Bronchial epithelial cell (primary cell): ENCODE data around the gene ADAMTS7. TPM values are rescaled to one million over a fixed set of nuclear protein-coding genes. Genes with fewer than 3 reads are reported as not detected.
"Not testable (repeated sequence)": the region's sequence is repeated elsewhere in the genome, so short reads cannot be mapped to it uniquely, and the experiment has no call there.

Experiments used
- DNase-seq: peaks from one replicate; pipeline ENCODE4 v3.0.0-alpha.2; 2010; ENCODE audit warnings: low read depth
- FAIRE-seq: peaks from 2 replicates; lab custom pipeline; 2011; peaks lifted over from hg19 to GRCh38; lab: Jason Lieb, UNC
- H3K27me3 ChIP-seq: 2 replicates; pipeline ENCODE4 v1.5.1; 2011; ENCODE audit warnings: low read length; ENCODE audit not compliant: control insufficient read depth, insufficient read depth
- H3K36me3 ChIP-seq: 2 replicates; pipeline ENCODE4 v1.5.1; 2011; ENCODE audit warnings: low read length; ENCODE audit not compliant: control insufficient read depth, insufficient read depth
- H3K4me3 ChIP-seq: 2 replicates; pipeline ENCODE4 v1.5.1; 2011; ENCODE audit warnings: mild to moderate bottlenecking, low read depth, low read length, control low read depth
- total RNA-seq: library from RNA; depleted of rRNA; stranded (reverse); fragments of >200 nt; gene quantifications from 2 replicates; pipeline ENCODE4 v1.2.1, GENCODE V29; 2014
- TF ChIP-seq, protein P1 (sequence below): IDR thresholded peaks from 2 replicates; pipeline ENCODE4 v1.5.1; 2011; ENCODE audit warnings: mild to moderate bottlenecking, moderate library complexity, low read length, control low read depth, inconsistent platforms; ENCODE audit not compliant: insufficient read depth, severe bottlenecking

ADAMTS7 gene
- total RNA-seq, 1 donor from 2014 or later, result 0.53 TPM

DNA sequence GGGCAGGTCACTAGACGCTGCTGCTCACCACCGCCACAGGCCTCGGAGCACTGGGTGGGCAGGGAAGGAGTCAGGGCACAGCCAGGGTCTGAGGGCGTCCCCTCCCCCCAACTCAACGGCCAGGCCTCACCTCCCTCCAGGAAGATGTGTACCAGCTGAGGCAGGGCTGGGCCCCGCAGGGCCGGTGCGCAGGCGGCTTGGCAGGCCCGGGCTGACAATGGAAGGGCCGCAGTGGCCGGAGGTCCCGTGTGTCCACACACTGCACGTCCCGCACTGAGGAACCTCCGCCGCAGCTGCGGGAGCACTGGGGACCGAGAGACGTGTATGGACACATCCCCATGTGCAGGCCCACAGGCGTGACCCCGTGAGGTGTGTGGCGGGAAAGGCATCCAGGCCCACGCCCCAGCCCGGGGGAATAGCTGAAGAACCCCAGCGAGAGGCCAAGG lies 47.4 kb downstream of the ADAMTS7 start:
- TF ChIP-seq, protein P1, sequence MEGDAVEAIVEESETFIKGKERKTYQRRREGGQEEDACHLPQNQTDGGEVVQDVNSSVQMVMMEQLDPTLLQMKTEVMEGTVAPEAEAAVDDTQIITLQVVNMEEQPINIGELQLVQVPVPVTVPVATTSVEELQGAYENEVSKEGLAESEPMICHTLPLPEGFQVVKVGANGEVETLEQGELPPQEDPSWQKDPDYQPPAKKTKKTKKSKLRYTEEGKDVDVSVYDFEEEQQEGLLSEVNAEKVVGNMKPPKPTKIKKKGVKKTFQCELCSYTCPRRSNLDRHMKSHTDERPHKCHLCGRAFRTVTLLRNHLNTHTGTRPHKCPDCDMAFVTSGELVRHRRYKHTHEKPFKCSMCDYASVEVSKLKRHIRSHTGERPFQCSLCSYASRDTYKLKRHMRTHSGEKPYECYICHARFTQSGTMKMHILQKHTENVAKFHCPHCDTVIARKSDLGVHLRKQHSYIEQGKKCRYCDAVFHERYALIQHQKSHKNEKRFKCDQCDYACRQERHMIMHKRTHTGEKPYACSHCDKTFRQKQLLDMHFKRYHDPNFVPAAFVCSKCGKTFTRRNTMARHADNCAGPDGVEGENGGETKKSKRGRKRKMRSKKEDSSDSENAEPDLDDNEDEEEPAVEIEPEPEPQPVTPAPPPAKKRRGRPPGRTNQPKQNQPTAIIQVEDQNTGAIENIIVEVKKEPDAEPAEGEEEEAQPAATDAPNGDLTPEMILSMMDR, result no peak
- H3K27me3 ChIP-seq, result no peaks in the 10 kb centered on the region
- DNase-seq (no peak), FAIRE-seq (no peak)
- no peaks in the 10 kb centered on the region for H3K36me3 ChIP-seq
- no peak overlapping the region for H3K4me3 ChIP-seq

DNA sequence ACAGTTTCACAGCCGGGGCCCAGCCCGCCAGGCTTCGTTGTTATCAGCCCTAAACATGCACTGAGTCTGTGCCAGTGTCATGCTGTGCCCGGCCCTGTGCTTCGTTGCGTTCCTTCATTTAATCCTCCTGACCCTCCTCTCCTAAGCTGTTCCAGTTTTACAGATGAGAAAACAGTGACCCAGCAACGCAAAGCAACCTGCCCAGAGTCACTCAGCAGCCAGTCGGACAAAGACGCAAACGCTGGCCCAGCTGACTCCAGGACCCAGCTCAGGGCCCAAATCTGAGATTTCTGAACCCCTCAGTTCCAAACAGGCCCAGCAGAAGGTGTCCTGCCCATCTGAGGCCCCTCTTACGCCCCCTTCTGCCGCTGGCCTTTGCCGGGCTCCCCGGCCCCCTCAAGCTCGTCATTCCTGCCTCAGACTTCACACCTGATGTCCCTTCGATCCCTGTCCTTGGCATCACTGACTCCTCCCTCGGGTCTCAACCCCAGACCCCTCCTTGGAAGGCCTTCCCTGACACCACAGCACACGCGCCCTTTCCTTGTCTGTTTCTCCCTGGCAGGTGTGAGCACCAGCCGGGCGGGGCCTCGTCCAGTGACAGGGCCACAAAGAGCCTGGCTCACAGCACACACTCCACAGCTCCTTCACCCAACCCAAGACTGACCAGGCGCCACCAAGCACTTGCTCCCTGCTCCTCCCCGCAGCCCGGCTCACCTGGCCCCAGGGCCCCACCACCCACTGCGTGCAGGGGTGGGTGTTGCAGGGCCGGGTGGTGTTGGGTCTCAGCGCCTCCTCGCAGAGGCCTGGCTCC lies 48.1 kb downstream of the ADAMTS7 start:
- Histone ChIP-seq H3K36me3 (no peaks in the 10 kb centered on the region), H3K4me3 (no peak overlapping the region), H3K27me3 (no peaks in the 10 kb centered on the region)
- FAIRE-seq (no peak), DNase-seq (no peak)
- TF ChIP-seq, protein P1, result no peak

DNA sequence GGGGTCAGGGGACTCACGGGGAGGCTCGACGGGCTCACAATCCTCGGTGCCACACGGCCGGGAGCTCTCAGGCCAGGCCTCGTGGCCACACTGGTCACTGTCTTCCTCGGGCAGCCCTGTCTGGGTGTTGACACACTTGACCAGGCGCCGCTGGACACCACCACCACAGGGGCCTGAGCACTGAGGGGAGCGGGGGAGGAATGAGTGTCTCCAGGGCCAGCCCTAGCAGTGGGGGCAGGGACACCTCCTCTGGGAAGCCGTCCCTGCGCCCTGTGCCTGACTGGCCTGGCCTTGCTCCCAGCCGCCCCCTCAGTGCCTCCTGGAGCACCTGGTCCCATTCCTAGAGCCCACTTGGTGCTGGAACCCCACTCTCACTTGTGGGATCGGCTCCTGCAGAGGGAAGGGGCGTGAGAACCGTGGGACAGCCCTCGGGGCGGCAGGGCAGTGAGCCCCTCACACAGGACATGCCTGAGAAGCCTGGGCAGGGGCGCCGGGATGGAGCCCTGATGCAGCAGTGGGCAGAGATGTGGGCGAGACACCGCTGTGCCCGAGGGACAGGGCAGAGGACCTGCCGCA lies 48.8 kb downstream of the ADAMTS7 start:
- H3K4me3 ChIP-seq, H3K27me3 ChIP-seq, FAIRE-seq, DNase-seq, H3K36me3 ChIP-seq: not testable (repeated sequence)

DNA sequence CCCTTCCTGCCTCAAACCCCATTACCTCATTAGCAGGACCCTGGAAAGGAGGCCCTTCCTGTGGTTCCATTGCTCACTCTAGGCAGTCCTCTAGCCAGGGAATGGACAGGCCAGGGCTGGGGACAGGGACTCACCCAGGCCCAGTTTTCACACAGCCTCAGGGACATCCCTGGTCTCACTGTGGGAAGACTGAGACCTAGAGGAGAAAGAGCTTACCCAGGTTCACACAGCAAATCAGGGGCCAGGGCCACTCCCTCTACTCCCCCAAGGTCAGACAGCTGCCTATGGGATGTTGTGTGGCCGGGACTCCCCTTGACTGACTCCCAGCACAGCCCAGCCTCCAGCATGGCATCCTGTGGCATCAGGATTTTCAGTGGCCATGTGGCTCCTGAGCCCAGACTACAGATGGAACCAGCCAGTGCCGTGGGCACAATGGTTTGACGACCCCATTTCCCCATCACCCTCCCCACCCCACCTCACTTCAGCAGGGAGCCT lies 49.3 kb downstream of the ADAMTS7 start:
- TF ChIP-seq, protein P1, result no peak
- H3K4me3 ChIP-seq, result no peak overlapping the region
- FAIRE-seq (peak; percentile 62), DNase-seq (no peak)
- no peaks in the 10 kb centered on the region for H3K27me3 ChIP-seq
- no peaks in the 10 kb centered on the region for H3K36me3 ChIP-seq

DNA sequence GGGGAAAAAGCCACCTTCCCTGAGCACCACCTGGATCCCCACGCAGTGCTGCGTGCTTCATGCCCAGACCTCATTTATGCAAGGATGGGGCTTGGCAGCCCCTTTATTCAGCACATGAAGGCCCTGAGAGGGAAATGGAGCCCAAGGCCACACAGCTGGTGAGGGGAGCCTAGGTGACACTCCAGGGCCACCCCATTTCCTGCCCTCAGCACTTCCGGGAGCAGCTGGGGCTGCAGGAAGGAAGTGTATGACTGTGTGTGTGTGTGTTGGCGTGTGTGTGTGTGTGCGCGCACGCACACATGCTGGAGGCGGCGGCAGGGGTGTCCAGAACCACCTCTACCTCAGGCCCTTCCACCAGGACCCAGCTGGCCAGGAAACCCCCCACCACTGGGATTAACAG lies 49.8 kb downstream of the ADAMTS7 start:
- not testable (repeated sequence) for H3K36me3 ChIP-seq, FAIRE-seq, H3K27me3 ChIP-seq, DNase-seq, H3K4me3 ChIP-seq

DNA sequence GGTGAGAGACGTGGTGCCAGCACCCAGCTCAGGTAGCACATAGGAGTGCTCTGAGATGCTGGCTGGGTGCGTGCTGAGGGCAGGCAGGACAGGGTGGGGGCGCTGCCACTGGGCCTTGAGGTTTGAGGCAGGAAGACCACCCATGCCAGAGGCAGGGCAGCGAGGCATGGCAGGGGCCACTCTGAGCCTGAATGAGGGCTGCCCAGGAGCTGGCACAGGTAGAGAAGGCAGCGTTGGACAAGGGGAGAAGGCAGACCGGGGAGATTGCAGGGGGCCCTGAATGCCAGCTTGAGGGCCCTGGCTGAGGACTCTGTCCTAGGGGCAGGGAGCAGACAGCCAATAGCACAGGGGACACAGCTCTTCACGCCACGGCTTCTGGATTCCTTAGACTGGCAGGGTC lies 50.2 kb downstream of the ADAMTS7 start:
- Histone ChIP-seq H3K4me3 (no peak overlapping the region), H3K36me3 (no peaks in the 10 kb centered on the region), H3K27me3 (no peaks in the 10 kb centered on the region)
- no peak for DNase-seq
- no peak for FAIRE-seq
- TF ChIP-seq, protein P1, result no peak

DNA sequence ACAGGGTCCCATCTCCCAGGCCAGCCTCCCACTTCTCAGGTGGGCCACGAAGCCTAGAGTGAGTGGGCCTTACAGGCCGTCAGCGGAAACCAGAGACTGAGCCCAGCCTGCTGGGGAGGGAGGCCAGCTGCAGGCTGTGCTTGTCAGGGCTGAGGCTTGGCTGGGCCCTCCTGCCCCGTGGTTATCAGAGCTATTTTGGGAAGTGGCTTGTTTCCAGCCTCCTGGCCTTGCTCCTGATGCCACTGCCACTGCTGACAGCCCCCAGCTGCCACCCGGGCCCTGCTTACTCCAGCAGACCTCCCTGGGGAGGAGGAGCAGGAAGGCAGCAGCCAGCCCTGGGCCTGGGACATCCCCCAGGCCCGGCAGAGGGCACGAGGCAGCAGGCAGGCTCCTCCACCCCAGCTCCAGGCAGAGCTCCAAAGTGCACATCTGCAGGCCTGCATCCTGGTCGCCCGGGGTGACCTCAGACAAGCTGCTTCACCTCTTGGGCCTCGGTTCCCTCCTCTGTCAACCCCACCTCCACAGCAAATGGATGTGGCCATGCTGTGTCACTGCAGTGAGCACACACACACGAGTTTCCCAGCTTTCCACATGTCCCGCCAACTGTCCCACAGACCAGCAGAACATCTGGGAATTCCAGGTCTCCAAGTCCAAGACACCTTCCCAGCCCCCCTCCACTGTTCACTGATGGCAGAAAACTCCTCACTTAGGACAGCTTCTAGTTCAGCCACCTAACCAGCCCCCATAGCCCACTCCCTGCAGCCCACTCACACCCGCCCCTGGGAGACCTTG lies 51.0 kb downstream of the ADAMTS7 start:
- not testable (repeated sequence) for H3K27me3 ChIP-seq, FAIRE-seq, H3K36me3 ChIP-seq, H3K4me3 ChIP-seq, DNase-seq

DNA sequence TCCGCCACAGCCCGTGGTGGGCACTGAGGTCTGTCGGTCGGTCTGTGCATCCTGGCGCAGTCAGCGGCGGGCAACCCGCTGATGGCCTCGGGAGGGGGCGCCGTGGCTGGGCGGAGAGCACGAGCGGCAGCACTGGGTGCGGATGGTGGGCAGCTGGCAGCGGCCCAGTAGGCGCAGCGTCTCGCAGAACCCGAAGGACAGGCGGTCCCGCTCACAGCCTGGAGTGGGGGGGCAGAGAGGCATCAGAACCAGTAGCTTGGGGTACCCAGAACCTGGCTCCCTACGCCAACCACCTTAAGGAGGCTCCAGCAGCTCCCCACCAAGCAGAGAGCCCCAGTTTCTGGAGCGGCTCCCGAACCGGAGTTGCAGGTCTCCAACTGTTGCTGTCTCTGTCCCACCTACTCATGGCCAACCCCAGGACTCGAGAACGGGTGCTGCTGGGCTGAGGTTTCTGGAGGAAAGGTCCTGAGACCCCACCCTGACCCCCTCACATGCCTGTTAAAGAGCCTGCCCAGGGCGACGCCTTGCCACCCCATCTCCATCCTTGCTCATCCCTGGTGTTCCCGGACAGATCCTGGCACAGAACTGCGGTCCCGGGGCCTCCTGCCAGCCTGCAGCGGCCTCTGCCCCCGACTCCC lies 51.8 kb downstream of the ADAMTS7 start:
- FAIRE-seq, H3K4me3 ChIP-seq, DNase-seq, H3K27me3 ChIP-seq, H3K36me3 ChIP-seq: not testable (repeated sequence)

DNA sequence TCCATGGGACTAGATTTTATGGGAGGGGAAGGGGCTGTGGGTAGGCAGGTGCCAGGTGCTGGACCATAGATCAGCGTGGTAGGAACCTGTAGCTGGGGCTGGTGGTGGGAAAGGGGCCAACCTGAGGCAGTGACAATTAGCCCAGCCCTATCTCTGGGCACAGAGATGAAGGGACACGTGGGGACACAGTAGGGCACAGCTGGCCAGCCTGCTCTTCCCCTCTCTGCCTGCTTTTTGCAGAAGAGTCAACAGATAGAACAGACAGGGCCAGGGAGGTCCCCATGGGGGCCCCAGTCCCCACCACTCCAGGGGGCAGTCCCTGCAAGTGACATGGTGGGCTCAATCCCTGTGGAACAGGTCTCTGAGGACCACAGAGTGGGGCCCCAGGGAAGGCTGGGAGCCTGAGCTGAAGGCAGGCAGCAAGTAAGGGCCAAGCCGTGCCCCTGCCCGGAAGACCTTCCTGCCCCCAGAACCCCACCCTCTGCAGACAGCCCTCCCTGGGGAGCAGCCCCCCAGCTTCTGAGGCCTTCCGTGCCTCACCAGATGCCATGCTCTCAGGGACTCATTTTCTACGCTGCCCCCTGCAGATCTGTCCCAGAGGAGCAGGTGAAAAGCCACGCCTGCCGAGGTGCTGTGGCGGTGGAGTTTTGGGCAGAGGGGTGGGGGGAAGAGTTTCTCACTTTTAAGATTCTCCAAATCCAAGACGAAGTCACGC lies 52.6 kb downstream of the ADAMTS7 start:
- not testable (repeated sequence) for FAIRE-seq

More for the DNA sequence above, 52.6 kb downstream of the ADAMTS7 start:
- H3K27me3 ChIP-seq, DNase-seq, H3K36me3 ChIP-seq, H3K4me3 ChIP-seq: not testable (repeated sequence)
